KMS-11 (cell line): ENCODE measurements around the gene LRRFIP1.

Source experiments
- H2AFZ ChIP-seq: fragments of 200-600 bp; sonication (generic); 2 replicates; pipeline ENCODE4 v1.6.1; 2016; ENCODE audit warnings: antibody characterized with exemption, mixed run types, low read depth
- H3K27ac ChIP-seq: fragments of 200-600 bp; sonication (generic); 2 replicates; pipeline ENCODE4 v1.6.1; 2016; ENCODE audit warnings: mild to moderate bottlenecking, mixed run types
- H3K27me3 ChIP-seq: fragments of 200-600 bp; sonication (generic); 2 replicates; pipeline ENCODE4 v1.6.1; 2017; ENCODE audit warnings: mild to moderate bottlenecking, low read depth, mixed run types, moderate library complexity; ENCODE audit not compliant: insufficient read depth
- H3K36me3 ChIP-seq: fragments of 200-600 bp; sonication (generic); 2 replicates; pipeline ENCODE4 v1.6.1; 2017; ENCODE audit warnings: mild to moderate bottlenecking, mixed run types; ENCODE audit not compliant: insufficient read depth
- H3K4me1 ChIP-seq: fragments of 200-600 bp; sonication (generic); 2 replicates; pipeline ENCODE4 v1.6.1; 2016; ENCODE audit warnings: mild to moderate bottlenecking, low read depth, mixed run types; ENCODE audit not compliant: poor library complexity, severe bottlenecking
- H3K4me2 ChIP-seq: fragments of 200-600 bp; sonication (generic); 2 replicates; pipeline ENCODE4 v1.7.0; 2016; ENCODE audit warnings: mild to moderate bottlenecking, mixed run types
- H3K4me3 ChIP-seq: fragments of 200-600 bp; sonication (generic); IDR thresholded peaks from 2 replicates; pipeline ENCODE4 v1.6.1; 2017; ENCODE audit warnings: low read depth, low read length, mixed read lengths; ENCODE audit not compliant: insufficient read depth
- H3K79me2 ChIP-seq: fragments of 200-600 bp; sonication (generic); 2 replicates; pipeline ENCODE4 v1.6.1; 2016; ENCODE audit warnings: low read depth, mixed run types; ENCODE audit not compliant: insufficient read depth
- H3K9ac ChIP-seq: fragments of 200-600 bp; sonication (generic); 2 replicates; pipeline ENCODE4 v1.6.1; 2016; ENCODE audit warnings: mild to moderate bottlenecking, mixed run types
- H4K20me1 ChIP-seq: fragments of 200-600 bp; sonication (generic); 2 replicates; pipeline ENCODE4 v1.6.1; 2016; ENCODE audit warnings: mild to moderate bottlenecking, mixed run types; ENCODE audit not compliant: insufficient read depth
- TF ChIP-seq, protein P1 (sequence below): fragments of 200-600 bp; sonication (generic); conservative IDR thresholded peaks from 2 replicates; pipeline ENCODE4 v1.6.1; 2017; ENCODE audit warnings: low read depth, mild to moderate bottlenecking, antibody characterized with exemption, low read length, moderate library complexity, mixed read lengths

The LRRFIP1 gene

DNA sequence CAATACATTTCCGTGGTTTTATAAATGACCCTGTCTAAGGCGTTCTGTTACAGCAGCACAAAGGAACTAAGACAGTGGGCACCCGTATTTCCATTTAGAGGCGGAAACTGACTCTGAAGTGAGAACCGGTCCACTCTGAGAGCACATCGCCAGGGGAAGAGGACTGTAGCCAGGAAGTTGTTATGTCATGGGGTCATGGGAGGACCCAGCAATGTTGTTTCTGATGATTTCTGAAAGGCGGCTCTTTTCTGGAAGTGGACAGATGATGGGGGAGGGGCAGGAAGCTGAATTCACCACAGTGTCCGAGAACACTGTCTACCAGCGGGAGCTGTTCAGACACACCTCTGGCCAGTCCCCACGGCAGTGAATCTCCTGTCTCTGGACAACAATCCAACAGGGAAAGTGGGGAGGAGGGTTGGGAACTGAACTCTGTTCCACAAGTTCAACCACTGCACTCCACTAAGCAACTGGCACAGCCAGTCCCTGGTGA lies 2.1 kb upstream of the LRRFIP1 start:
- H3K27ac ChIP-seq = no peak overlapping the region
- no peak overlapping the region for H3K4me2 ChIP-seq
- no peaks in the 10 kb centered on the region for H3K4me1 ChIP-seq
- H3K27me3 ChIP-seq = no peaks in the 10 kb centered on the region
- no peak overlapping the region for H2AFZ ChIP-seq
- H3K4me3 ChIP-seq = no peak overlapping the region
- H3K36me3 ChIP-seq = no peaks in the 10 kb centered on the region
- H3K9ac ChIP-seq = no peak overlapping the region
- H4K20me1 ChIP-seq = no peaks in the 10 kb centered on the region
- H3K79me2 ChIP-seq = no peaks in the 10 kb centered on the region
- TF ChIP-seq, protein P1, sequence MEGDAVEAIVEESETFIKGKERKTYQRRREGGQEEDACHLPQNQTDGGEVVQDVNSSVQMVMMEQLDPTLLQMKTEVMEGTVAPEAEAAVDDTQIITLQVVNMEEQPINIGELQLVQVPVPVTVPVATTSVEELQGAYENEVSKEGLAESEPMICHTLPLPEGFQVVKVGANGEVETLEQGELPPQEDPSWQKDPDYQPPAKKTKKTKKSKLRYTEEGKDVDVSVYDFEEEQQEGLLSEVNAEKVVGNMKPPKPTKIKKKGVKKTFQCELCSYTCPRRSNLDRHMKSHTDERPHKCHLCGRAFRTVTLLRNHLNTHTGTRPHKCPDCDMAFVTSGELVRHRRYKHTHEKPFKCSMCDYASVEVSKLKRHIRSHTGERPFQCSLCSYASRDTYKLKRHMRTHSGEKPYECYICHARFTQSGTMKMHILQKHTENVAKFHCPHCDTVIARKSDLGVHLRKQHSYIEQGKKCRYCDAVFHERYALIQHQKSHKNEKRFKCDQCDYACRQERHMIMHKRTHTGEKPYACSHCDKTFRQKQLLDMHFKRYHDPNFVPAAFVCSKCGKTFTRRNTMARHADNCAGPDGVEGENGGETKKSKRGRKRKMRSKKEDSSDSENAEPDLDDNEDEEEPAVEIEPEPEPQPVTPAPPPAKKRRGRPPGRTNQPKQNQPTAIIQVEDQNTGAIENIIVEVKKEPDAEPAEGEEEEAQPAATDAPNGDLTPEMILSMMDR = no peak

GRCh38 chr2:237625777-237626176 lies 1.6 kb upstream of the LRRFIP1 start:
- no peak overlapping the region for H3K9ac ChIP-seq
- H4K20me1 ChIP-seq = no peaks in the 10 kb centered on the region
- H3K27ac ChIP-seq = no peak overlapping the region
- no peaks in the 10 kb centered on the region for H3K79me2 ChIP-seq
- H3K36me3 ChIP-seq = no peaks in the 10 kb centered on the region
- H3K4me3 ChIP-seq = no peak overlapping the region
- H3K27me3 ChIP-seq = no peaks in the 10 kb centered on the region
- H3K4me1 ChIP-seq = no peaks in the 10 kb centered on the region
- H3K4me2 ChIP-seq = no peak overlapping the region
- H2AFZ ChIP-seq = no peak overlapping the region
- TF ChIP-seq, protein P1 = no peak

- H3K27me3 ChIP-seq = no peaks in the 10 kb centered on the region
Observed at GRCh38 chr2:237626813-237627440, 460 bp upstream of the LRRFIP1 start.

DNA sequence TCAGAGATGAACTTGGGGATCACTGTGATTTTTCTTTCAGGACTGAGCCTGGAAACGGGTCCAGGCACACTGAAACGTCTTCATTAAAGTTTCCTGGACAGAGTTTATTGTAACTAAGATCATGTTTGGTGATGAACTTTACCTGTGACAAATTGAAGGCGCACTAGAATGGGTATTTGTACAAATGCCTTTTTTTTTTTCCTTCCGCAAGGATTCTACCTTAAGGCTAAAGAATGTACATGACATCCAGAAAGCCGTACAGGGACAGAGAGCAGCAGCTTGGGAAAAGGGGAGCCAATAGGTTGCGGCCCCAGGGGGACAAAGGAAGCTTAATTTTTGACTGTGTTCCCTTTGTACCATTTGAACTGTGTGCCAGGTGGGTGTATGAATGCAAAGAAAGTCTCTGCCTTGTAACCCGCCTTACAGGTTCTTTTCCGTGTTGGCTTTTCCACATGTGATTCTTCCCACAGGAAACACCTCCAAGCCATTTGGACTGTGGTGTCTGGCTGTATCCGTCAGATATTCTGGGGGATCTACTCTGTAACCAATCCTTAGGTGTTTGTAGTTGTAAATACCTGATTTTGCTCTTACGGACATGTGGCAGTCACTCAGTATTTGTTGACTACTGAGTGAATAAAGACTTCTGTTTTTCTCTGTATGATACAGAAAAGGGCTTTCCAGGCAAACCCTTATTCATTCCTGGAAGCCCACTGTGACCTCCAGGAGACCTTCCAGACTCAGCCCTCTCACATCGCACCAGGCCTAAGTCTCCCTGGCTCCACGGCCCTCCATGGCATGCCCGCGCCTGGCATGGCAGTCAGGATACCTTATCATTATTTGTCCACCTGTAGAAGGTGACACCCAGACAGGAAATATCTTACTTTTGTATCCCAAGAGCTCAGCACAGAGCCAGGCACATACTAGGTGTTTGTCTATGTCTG lies 1.1 kb downstream of the LRRFIP1 start:
- no peak overlapping the region for H2AFZ ChIP-seq
- no peaks in the 10 kb centered on the region for H3K27me3 ChIP-seq
- H3K36me3 ChIP-seq = no peaks in the 10 kb centered on the region
- TF ChIP-seq, protein P1 = no peak
- no peaks in the 10 kb centered on the region for H3K79me2 ChIP-seq
- H3K27ac ChIP-seq = no peak overlapping the region
- H3K4me3 ChIP-seq = no peak overlapping the region
- H4K20me1 ChIP-seq = no peaks in the 10 kb centered on the region
- H3K4me2 ChIP-seq = no peak overlapping the region
- H3K9ac ChIP-seq = no peak overlapping the region
- H3K4me1 ChIP-seq = no peaks in the 10 kb centered on the region

More at GRCh38 chr2:237626813-237627440, 460 bp upstream of the LRRFIP1 start:
- Histone ChIP-seq H3K79me2 (no peaks in the 10 kb centered on the region), H4K20me1 (no peaks in the 10 kb centered on the region), H3K9ac (no peak overlapping the region), H3K4me3 (no peak overlapping the region), H3K36me3 (no peaks in the 10 kb centered on the region), H3K27ac (no peak overlapping the region), H2AFZ (no peak overlapping the region), H3K4me2 (no peak overlapping the region), H3K4me1 (no peaks in the 10 kb centered on the region)
- TF ChIP-seq, protein P1 = no peak
